ENCODE measurements around the gene BCORL1.

BCORL1 gene, protein sequence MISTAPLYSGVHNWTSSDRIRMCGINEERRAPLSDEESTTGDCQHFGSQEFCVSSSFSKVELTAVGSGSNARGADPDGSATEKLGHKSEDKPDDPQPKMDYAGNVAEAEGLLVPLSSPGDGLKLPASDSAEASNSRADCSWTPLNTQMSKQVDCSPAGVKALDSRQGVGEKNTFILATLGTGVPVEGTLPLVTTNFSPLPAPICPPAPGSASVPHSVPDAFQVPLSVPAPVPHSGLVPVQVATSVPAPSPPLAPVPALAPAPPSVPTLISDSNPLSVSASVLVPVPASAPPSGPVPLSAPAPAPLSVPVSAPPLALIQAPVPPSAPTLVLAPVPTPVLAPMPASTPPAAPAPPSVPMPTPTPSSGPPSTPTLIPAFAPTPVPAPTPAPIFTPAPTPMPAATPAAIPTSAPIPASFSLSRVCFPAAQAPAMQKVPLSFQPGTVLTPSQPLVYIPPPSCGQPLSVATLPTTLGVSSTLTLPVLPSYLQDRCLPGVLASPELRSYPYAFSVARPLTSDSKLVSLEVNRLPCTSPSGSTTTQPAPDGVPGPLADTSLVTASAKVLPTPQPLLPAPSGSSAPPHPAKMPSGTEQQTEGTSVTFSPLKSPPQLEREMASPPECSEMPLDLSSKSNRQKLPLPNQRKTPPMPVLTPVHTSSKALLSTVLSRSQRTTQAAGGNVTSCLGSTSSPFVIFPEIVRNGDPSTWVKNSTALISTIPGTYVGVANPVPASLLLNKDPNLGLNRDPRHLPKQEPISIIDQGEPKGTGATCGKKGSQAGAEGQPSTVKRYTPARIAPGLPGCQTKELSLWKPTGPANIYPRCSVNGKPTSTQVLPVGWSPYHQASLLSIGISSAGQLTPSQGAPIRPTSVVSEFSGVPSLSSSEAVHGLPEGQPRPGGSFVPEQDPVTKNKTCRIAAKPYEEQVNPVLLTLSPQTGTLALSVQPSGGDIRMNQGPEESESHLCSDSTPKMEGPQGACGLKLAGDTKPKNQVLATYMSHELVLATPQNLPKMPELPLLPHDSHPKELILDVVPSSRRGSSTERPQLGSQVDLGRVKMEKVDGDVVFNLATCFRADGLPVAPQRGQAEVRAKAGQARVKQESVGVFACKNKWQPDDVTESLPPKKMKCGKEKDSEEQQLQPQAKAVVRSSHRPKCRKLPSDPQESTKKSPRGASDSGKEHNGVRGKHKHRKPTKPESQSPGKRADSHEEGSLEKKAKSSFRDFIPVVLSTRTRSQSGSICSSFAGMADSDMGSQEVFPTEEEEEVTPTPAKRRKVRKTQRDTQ (N-terminal part only)

GRCh38 chrX:129982300-129983251, at the start of gene BCORL1:
BCORL1 (plus strand) TSS chrX:129982635; CDS start chrX:130005232, 22,597 bp downstream.
- no peak for TF ChIP-seq CTCF (conservative IDR thresholded peaks at IDR 0.05; ENCODE audit: control insufficient read depth, insufficient read depth, low read depth, low read length)
- DNase-seq (ENCODE audit: low read depth), result peak; percentile 87

GRCh38 chrX:129932821-129933321, 49.6 kb upstream of the BCORL1 start:
- H3K4me3 ChIP-seq (ENCODE audit: control insufficient read depth, low read depth, low read length), result peak overlapping the region; percentile 4
- DNase-seq (ENCODE audit: low read depth), result no peak
- no peak for TF ChIP-seq CTCF (conservative IDR thresholded peaks at IDR 0.05; ENCODE audit: control insufficient read depth, insufficient read depth, low read depth, low read length)

More at GRCh38 chrX:129982300-129983251, at the start of gene BCORL1:
- peak within 1 kb of the TSS; percentile 49 for H3K4me3 ChIP-seq (ENCODE audit: control insufficient read depth, low read depth, low read length)

DNA sequence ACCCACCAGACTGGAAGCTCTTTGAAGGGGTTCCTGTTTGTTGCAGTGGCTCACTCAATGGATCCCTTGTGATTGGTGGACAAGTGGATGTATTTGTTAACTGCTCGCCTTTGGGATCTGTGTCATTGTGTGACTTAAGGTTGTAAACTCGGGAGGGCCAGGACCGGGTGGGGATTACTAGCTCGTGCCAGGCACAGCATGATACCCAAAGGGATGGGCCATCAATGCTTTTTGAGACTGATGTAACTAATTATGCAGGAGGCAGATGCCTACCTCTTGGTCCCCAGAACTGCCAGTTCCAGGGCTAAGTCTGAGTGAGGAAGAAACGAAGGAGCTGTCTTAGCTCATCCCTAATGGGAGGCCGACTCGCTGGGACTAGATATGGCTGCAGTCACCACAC, 48.7 kb upstream of the BCORL1 start:
- no peak overlapping the region for H3K4me3 ChIP-seq (ENCODE audit: control insufficient read depth, low read depth, low read length)
- no peak for DNase-seq (ENCODE audit: low read depth)
- no peak for TF ChIP-seq CTCF (conservative IDR thresholded peaks at IDR 0.05; ENCODE audit: control insufficient read depth, insufficient read depth, low read depth, low read length)

- TF ChIP-seq CTCF (conservative IDR thresholded peaks at IDR 0.05; ENCODE audit: control insufficient read depth, insufficient read depth, low read depth, low read length), result no peak
- H3K4me3 ChIP-seq (ENCODE audit: control insufficient read depth, low read depth, low read length), result no peak overlapping the region
- no peak for DNase-seq (ENCODE audit: low read depth)
These were observed 48.0 kb upstream of the BCORL1 start for GRCh38 chrX:129934461-129934860.

GRCh38 chrX:129934952-129935351, 47.5 kb upstream of the BCORL1 start:
- no peak overlapping the region for H3K4me3 ChIP-seq (ENCODE audit: control insufficient read depth, low read depth, low read length)
- TF ChIP-seq CTCF (conservative IDR thresholded peaks at IDR 0.05; ENCODE audit: control insufficient read depth, insufficient read depth, low read depth, low read length), result no peak
- no peak for DNase-seq (ENCODE audit: low read depth)
